Thyroid gland (tissue), 4 donors: ENCODE results near the gene BMP8A.

Source experiments
- CTCF ChIP-seq, 6 experiments: fragments of 200-600 bp in 3 of 6; fragments of 450-650 bp in 3 of 6; sonication (generic) in 3 of 6; IDR thresholded peaks; one replicate each; pipeline ENCODE4 v1.5.1; 2016 to 2019; ENCODE audit warnings: antibody characterized with exemption in 6 of 6, mild to moderate bottlenecking in 2 of 6, inconsistent platforms in 1 of 6, moderate library complexity in 1 of 6
- POLR2A ChIP-seq, 2 donors: fragments of 450-650 bp; IDR thresholded peaks; one replicate each; pipeline ENCODE4 v1.6.1; 2017; ENCODE audit warnings: antibody characterized with exemption in 2 of 2, mild to moderate bottlenecking in 2 of 2, moderate library complexity in 1 of 2

- TF ChIP-seq CTCF (IDR thresholded peaks at IDR 0.05) (peak in 3 of 6 experiments; percentile 26 to 39 (median 30)), POLR2A (IDR thresholded peaks at IDR 0.05) (no peak)
Measured at GRCh38 chr1:39507230-39507928, 15.9 kb downstream of the BMP8A start.
